HTERT RPE-1 (cell line): ENCODE measurements around the gene TMEM204.
"Not testable (repeated sequence)": the region's sequence is repeated elsewhere in the genome, so short reads cannot be mapped to it uniquely, and the experiment has no call there.

ENCODE experiments used
- in situ Hi-C: fragments of 300-500 bp; cut with MboI; formaldehyde crosslinking; loops from 4 replicates; pipeline ENCODE4 v1.14.3; 2020; ENCODE audit warnings: low sequenced_read_pairs

TMEM204 gene

DNA sequence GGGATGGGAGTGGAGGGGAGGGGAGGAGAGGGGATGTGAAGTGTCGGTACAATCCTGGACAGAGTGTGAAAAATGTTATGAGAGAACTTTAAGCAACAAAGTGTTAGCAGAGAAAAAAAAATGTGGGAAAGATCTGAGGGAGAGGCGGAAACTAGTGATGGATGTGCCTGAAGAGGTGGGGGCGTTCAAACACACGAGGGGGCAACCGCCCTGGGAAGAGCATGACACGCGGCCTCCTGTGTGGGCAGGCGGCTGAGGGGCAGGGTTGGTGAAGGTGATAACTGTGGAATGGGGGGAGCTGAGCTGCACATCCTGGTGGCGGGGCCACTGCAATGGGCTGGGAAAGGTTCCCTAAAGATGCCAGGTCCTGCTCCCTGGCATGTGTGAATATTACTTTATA lies 48.3 kb downstream of the TMEM204 start:
- in situ Hi-C loops: no loop called here

DNA sequence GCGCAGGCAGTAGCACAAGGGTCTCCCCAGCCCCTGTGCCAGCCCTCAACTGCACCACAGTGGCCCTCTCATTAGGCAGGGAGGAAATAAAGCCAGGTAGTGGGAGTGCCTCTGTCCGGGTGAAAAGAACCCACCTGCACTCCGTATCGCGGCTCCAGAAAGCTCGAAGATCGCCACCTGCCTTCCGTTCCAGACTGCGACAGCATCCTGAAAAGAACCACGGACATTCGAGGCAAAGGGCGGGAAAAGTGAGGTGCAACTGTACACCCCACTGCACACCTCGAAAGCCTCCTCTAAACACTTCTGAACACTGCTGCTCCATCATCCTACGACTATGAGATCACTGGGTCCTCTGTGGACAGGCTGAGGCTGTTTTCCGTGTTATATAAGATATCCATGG lies 49.7 kb downstream of the TMEM204 start:
- in situ Hi-C loops: no loop called here

DNA sequence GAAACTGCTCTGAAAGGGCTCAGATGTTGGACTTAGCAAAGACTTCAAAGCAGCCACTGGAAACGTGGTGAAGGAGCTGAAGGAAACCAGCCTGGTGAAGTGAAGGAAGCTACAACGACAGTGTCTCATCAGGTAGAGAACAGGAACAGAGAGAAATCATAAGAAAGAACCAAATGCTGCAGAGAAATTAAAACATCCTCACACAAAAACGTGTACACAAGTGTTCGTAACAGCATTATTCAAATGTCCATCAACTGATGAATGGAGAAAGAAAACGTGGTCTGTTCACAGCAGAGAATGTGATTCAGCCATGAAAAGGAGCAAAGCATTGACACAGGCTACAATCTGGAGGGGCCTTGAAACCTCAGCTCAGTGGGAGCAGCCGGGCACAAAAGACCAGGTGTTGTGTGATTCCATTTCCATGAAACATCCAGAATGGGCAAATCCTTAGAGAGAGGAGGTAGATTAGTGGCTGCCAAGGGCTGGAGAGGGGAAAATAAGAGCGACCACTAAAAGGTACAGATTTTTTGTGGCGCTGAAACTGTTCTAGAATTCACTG lies 51.5 kb downstream of the TMEM204 start:
- in situ Hi-C loops: no loop called here

DNA sequence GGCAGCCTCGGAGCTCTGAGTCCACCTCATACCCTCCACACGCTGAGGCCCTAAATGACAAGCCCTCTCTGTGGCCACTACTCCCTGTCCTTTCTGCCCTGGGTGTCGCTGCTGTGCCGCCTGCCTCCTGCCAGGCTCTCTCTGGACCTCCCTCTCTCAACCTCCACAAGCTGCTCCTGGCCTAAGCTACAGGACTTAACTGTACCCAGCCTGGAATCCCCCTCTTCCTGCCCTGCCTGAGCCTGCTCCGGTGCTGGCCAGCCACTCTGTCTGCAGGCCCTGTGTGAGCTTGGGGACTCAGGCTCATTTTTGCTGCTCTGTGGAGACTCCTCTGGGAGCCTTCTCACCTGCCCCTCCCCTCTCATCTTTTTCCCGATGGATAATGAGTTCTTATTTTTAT lies 56.9 kb downstream of the TMEM204 start:
- in situ Hi-C loops: no loop called here

DNA sequence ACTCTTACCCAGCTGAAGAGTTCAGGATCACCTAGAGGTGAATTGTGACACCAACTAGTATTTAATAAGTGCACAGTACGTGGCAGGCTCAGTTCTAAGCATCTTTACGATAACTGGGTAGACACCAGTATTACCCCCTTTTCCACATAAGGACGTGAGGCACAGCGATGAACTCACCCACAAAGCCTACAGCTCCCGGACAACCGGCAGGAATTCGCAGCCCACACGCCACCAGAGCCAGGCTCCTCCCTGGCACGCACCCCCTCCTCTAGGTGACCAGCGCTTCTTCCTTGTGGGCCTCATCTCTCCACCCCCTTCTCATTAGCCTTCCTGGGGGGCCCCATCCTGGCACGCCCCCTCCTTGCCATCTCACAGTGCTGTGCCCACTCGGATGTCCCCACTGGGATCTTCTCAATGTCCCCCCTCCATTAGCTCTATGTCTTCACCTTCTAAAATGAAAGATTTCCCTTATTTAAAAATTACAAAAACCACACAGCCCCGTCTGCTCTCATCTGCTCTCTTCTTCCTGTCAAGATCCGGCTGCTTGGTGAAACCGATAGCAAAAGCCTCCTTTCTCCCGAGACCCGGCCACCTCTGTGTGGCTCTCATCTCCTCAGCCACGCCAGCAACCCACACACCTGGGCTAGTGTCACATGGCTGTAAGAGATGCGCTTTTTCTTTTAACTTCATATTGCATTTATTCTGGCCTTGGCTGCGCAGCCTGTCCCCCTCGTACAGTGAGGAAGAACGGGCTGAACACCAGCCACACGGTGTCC lies 57.7 kb downstream of the TMEM204 start:
- in situ Hi-C loops: no loop called here

DNA sequence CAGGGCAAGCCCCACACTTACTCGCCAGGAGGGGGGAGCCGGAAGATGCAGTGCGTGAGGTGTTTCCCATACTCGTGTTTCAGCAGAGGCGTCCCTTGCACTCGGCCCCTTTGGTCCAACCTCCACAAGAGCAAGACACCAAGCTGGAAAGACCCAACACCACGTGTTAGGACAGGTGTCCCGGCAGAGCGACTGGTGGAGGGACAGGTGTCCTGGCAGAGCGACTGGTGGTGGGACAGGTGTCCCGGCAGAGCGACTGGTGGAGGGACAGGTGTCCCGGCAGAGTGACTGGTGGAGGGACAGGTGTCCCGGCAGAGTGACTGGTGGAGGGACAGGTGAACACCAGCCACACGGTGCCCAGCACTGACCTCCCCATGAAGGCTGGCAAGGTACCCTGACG lies 59.0 kb downstream of the TMEM204 start:
- in situ Hi-C loops: no loop called here

DNA sequence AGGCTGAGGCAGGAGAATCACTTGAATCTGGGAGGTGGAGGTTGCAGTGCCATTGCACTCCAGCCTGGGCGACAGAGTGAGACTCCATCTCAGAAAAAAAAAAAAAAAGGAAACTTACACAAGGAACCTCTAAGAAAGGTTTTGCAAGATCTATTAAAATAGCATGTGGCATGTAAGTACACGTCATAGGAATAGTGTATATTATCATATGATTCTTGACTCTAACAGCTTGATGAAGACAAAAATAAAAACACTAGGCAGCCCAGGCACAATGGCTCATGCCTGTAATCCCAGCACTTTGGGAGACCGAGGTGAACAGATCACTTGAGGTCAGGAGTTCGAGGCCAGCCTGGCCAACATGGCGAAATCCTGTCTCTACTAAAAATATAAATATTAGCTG lies 62.0 kb downstream of the TMEM204 start:
- in situ Hi-C loops: not testable (repeated sequence)

DNA sequence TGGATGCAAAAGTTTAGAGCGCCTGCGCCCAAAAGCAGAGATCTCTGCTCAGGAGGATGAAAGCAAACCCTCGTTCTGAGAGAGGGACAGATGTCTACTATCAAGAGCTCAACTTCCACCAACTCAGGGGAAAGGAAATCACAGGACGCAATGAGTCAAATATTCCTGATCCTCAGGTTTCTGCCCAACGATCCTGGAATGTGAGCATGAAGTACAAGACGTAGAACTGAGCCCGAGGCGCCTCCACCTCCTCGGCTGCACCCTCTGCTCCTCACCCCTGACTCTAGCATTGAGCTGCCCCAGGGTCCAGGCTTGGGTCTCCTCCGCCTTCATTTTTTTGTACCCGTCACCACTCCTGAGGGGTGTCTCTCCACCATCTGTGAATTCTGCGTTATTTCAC lies 63.0 kb downstream of the TMEM204 start:
- in situ Hi-C loops: no loop called here

DNA sequence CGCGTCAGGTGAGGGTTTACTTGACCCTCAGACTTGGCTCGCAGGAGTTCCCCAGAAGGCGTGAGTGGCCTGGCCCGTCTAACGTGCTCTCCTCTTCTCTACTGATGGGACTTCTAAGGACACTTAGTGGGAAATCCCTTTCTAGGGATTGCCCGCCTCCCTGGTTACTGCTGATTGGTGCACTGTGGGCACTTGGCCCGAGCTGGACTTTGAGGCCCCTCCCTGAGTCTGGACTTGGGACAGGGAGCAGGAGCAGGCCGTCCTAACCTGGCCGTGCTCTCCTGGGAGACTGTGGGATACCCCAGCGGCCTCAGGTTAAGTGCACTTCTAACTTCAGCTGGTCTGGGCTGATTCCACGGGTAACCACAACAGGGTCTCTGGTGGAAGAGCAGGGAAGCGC lies 63.7 kb downstream of the TMEM204 start:
- in situ Hi-C loops: no loop called here

DNA sequence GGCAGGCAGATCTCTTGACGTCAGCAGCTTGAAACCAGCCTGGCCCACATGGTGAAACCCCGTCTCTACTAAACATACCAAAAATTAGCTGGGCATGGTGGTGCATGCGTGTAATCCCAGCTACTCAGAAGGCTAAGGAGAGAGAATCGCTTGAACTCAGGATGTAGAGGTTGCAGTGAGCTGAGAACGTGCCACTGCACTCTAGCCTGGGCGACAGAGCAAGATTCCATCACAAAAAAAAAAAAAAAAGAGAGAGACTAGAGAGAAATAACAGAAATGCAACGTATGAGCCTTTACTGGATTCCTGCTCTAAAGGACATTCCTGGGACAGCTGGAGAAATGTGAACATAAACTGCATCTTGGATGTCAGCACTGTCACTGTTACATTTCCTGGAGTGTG lies 67.6 kb downstream of the TMEM204 start:
- in situ Hi-C loops: no loop called here

DNA sequence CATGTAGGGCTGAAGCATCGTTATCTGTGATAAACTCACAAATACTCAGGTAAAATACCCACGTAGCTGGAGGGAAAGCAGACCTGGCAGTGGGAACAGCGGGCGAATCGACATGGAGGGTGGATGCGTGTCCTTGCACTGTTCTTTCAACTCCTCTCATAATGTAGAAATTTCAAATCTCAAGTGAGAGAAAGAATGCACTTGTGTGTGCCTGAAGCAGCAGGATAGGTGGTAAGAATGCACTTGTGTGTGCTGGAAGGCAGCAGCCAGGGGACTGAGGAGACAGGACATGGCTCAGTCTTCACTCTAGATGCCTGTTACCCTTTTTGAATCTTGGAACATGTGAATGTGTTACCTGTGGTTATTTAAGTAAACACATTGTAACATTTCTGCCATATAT lies 68.0 kb downstream of the TMEM204 start:
- in situ Hi-C loops: no loop called here

DNA sequence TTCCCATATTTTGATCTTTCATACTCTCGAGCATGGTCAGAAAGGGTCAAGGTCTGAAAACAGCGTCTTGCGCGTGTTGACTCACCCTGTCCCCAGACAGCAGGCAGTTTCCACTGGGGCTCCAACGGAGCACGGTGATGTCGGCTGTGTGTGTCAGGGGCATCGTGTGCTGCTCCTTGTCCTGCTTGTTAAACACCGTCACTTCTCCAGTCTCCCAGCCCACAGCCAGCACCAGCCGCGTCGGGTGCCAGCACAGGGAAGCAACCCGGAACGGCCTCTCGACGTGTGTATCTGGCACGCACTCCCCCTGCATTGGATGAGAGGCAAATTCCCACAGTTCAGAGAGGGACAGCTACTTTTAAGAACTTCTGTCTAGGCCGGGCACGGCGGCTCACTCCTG lies 68.8 kb downstream of the TMEM204 start:
- in situ Hi-C loops: no loop called here
